Progenitor cell of endocrine pancreas (in vitro differentiated cells): ENCODE results near the gene RRM1. TPM values are rescaled to one million over a fixed set of nuclear protein-coding genes. Genes with fewer than 3 reads are reported as not detected.

Experiments
- DNase-seq: peaks from one replicate; pipeline ENCODE4 v3.0.0; 2021; ENCODE audit warnings: low spot score; ENCODE audit not compliant: unreplicated experiment
- H3K27ac Mint-ChIP-seq: 2 replicates; pipeline ENCODE4 v1.8.0; 2021; ENCODE audit warnings: mild to moderate bottlenecking, moderate library complexity, mixed read lengths
- H3K27me3 Mint-ChIP-seq: 2 replicates; pipeline ENCODE4 v1.8.0; 2021; ENCODE audit warnings: mixed read lengths
- H3K36me3 Mint-ChIP-seq: 2 replicates; pipeline ENCODE4 v1.8.0; 2022; ENCODE audit warnings: mixed read lengths; ENCODE audit not compliant: insufficient read depth
- H3K4me1 Mint-ChIP-seq: 2 replicates; pipeline ENCODE4 v1.8.0; 2021; ENCODE audit warnings: low read depth, mixed read lengths
- H3K4me3 Mint-ChIP-seq: 2 replicates; pipeline ENCODE4 v1.8.0; 2021; ENCODE audit warnings: low read depth, mild to moderate bottlenecking, moderate library complexity, mixed read lengths
- H3K9me3 Mint-ChIP-seq: 2 replicates; pipeline ENCODE4 v1.8.0; 2021; ENCODE audit warnings: low read depth, mixed read lengths
- CTCF ChIP-seq: fragments of 200-600 bp; sonication (generic); IDR thresholded peaks from one replicate; pipeline ENCODE4 v1.5.0; 2021; ENCODE audit warnings: antibody characterized with exemption, mild to moderate bottlenecking; ENCODE audit not compliant: unreplicated experiment
- long read RNA-seq: library from polyadenylated mRNA; unstranded; transcript quantifications from one replicate; pipeline ENCODE4 v2.0.0, GENCODE V29; 2020
- total RNA-seq: library from RNA; stranded (reverse); gene quantifications from 2 replicates; pipeline ENCODE4 v1.2.1, GENCODE V29; 2021

RRM1 gene
- total RNA-seq = 76.4 and 79.9 TPM in 2 replicates
- long read RNA-seq, transcript RRM1-201 (19 exons, 3,076 nt) = major isoform, 696 of 787 reads
- long read RNA-seq, partial matches to known transcripts = 59 of 787 reads
- long read RNA-seq, other reads (novel, unspliced or antisense) = 28 of 787 reads

GRCh38 chr11:4094348-4095291 is at the start of gene RRM1:
Gene RRM1 (plus strand): TSS chr11:4094799. CDS start chr11:4095013, 214 bp downstream.
- no peaks in the 10 kb centered on the region for H3K36me3 Mint-ChIP-seq
- peaks cover 19% of the 10 kb centered on the region for H3K4me1 Mint-ChIP-seq
- H3K4me3 Mint-ChIP-seq = peak within 1 kb of the TSS; percentile 94
- no peaks in the 10 kb centered on the region for H3K9me3 Mint-ChIP-seq
- TF ChIP-seq CTCF = no peak
- H3K27ac Mint-ChIP-seq = peak within 1 kb of the TSS; percentile 97
- peak; percentile 89 for DNase-seq
- H3K27me3 Mint-ChIP-seq = no peaks in the 10 kb centered on the region

- H3K27me3 Mint-ChIP-seq = no peaks in the 10 kb centered on the region
- DNase-seq = no peak
- no peaks in the 10 kb centered on the region for H3K36me3 Mint-ChIP-seq
- H3K27ac Mint-ChIP-seq = no peak overlapping the region
- H3K9me3 Mint-ChIP-seq = no peaks in the 10 kb centered on the region
- TF ChIP-seq CTCF = no peak
- no peak overlapping the region for H3K4me3 Mint-ChIP-seq
- H3K4me1 Mint-ChIP-seq = no peaks in the 10 kb centered on the region
Observed at GRCh38 chr11:4044976-4045646, 49.5 kb upstream of the RRM1 start.

- H3K4me3 Mint-ChIP-seq = no peak overlapping the region
- TF ChIP-seq CTCF = no peak
- DNase-seq = no peak
- H3K27me3 Mint-ChIP-seq = no peaks in the 10 kb centered on the region
- no peak overlapping the region for H3K27ac Mint-ChIP-seq
- no peaks in the 10 kb centered on the region for H3K4me1 Mint-ChIP-seq
- H3K9me3 Mint-ChIP-seq = no peaks in the 10 kb centered on the region
- peaks cover 8% of the 10 kb centered on the region for H3K36me3 Mint-ChIP-seq
Observed at GRCh38 chr11:4048340-4048739, 46.3 kb upstream of the RRM1 start.

- no peaks in the 10 kb centered on the region for H3K4me1 Mint-ChIP-seq
Observed at GRCh38 chr11:4049006-4049405, 45.6 kb upstream of the RRM1 start.

More at GRCh38 chr11:4049006-4049405, 45.6 kb upstream of the RRM1 start:
- H3K36me3 Mint-ChIP-seq = peaks cover 8% of the 10 kb centered on the region
- no peak for TF ChIP-seq CTCF
- H3K27me3 Mint-ChIP-seq = no peaks in the 10 kb centered on the region
- DNase-seq = no peak
- no peak overlapping the region for H3K27ac Mint-ChIP-seq
- H3K9me3 Mint-ChIP-seq = no peaks in the 10 kb centered on the region
- no peak overlapping the region for H3K4me3 Mint-ChIP-seq
